ENCODE measurements around the gene SLCO3A1. TPM values are rescaled to one million over a fixed set of nuclear protein-coding genes. Genes with fewer than 3 reads are reported as not detected.

SLCO3A1 gene
- total and polyA plus RNA-seq, 2 of the 8 experiments (the other 6 are each of a cell fraction or from before 2014, with no cell fraction given): 15.1 to 20.4 TPM

- no peak for TF ChIP-seq NRF1 (IDR thresholded peaks at IDR 0.05; ENCODE audit: low read depth, low read length)
- TF ChIP-seq BCL11A (IDR thresholded peaks at IDR 0.05; ENCODE audit: low read depth in 2 of 2, low read length in 2 of 2): no peak
- TF ChIP-seq CHD2 (IDR thresholded peaks at IDR 0.05; ENCODE audit: low read length): no peak
Measured at GRCh38 chr15:92087211-92087610, 233.7 kb downstream of the SLCO3A1 start (continued).
